ENCODE measurements around the gene PPIG. TPM values are rescaled to one million over a fixed set of nuclear protein-coding genes. Genes with fewer than 3 reads are reported as not detected.

The PPIG gene
- total RNA-seq, 1 experiment from 2014 or later = 66.2 TPM

GRCh38 chr2:169690958-169691357 lies 106.8 kb downstream of the PPIG start:
- Histone ChIP-seq H4K91ac (ENCODE audit: insufficient read length, low read depth, low read length) (no peak overlapping the region), H2BK120ac (ENCODE audit: low read depth, low read length, poor library complexity, severe bottlenecking) (no peak overlapping the region), H2BK12ac (ENCODE audit: insufficient read length, low read depth, low read length) (no peak overlapping the region), H3T11ph (ENCODE audit: low read length) (no peak overlapping the region), H4K8ac (replicated peaks; ENCODE audit: insufficient read length, low read depth, low read length) (no peak overlapping the region), H4K5ac (ENCODE audit: insufficient read length, low read depth, low read length) (no peak overlapping the region), H3K4me1 (ENCODE audit: insufficient read depth, low read length) (no peaks in the 10 kb centered on the region), H3K14ac (ENCODE audit: insufficient read depth, low read length) (no peak overlapping the region), H3K23me2 (ENCODE audit: insufficient read length, low read depth, low read length, poor library complexity, severe bottlenecking) (peaks cover 10% of the 10 kb centered on the region), H2AFZ (ENCODE audit: low read length) (no peak overlapping the region), H3K79me1 (ENCODE audit: insufficient read depth, low read depth, low read length, poor library complexity, severe bottlenecking) (no peaks in the 10 kb centered on the region), H3K56ac (ENCODE audit: insufficient read length, low read depth, low read length) (no peak overlapping the region), H3K9me3 (ENCODE audit: control insufficient read depth, low read depth, low read length) (no peaks in the 10 kb centered on the region), H2AK5ac (ENCODE audit: insufficient read length, low read length) (no peak overlapping the region), H2BK15ac (ENCODE audit: low read depth, low read length) (no peak overlapping the region), H3K27ac (ENCODE audit: insufficient read length, low read depth, low read length) (no peak overlapping the region), H3K4ac (ENCODE audit: low read depth, low read length) (no peak overlapping the region), H4K20me1 (ENCODE audit: control insufficient read depth, insufficient read depth, insufficient read length) (no peaks in the 10 kb centered on the region), H2BK20ac (ENCODE audit: low read depth, low read length, poor library complexity, severe bottlenecking) (no peak overlapping the region), H3K79me2 (ENCODE audit: insufficient read depth, low read length) (no peaks in the 10 kb centered on the region), H3K9ac (ENCODE audit: extremely low read depth, insufficient read length, low read length) (no peak overlapping the region), H3K23ac (ENCODE audit: insufficient read length, low read depth, low read length) (no peak overlapping the region), H2BK5ac (ENCODE audit: insufficient read length, low read length) (no peak overlapping the region), H3K4me2 (ENCODE audit: insufficient read depth, insufficient read length, low read length) (no peak overlapping the region), H3K27me3 (ENCODE audit: insufficient read depth, low read length) (no peaks in the 10 kb centered on the region), H3K18ac (ENCODE audit: insufficient read length, low read depth, low read length) (no peak overlapping the region)
- TF ChIP-seq CTCF (conservative IDR thresholded peaks at IDR 0.05) = no peak
- peaks cover 5 to 10% of the 10 kb centered on the region in 2 experiments for H3K4me1 Mint-ChIP-seq
- H3K4me3 Mint-ChIP-seq = no peak overlapping the region
- WGBS (ENCODE audit: extremely low coverage, insufficient read length, low lambda C conversion rate) = no CpG with 5 or more reads among the region's 1 CpG
- H3K9me3 Mint-ChIP-seq = peaks cover 10 to 15% of the 10 kb centered on the region in 2 experiments; a peak in 4 of 5 replicates
- no peak overlapping the region for H3K27ac Mint-ChIP-seq
- H3K27me3 Mint-ChIP-seq (ENCODE audit: low read depth) = peaks cover 10% of the 10 kb centered on the region
- DNase-seq = no peak
- H3K36me3 Mint-ChIP-seq (ENCODE audit: insufficient read depth in 1 of 3, low read depth in 3 of 3) = peaks cover 5 to 12% (median 8%) of the 10 kb centered on the region in 3 experiments; a peak in 6 of 7 replicates

Other genes starting within 250 kb of the PPIG start
- 1.4 and 1.6 TPM in 2 replicates for gene LRP2, start 221.8 kb upstream of the PPIG start, total RNA-seq (2021)
- gene BBS5, start 104.9 kb upstream of the PPIG start, total RNA-seq (2021) = 0.55 and 0.83 TPM in 2 replicates
- gene KLHL41, start 74.6 kb upstream of the PPIG start, total RNA-seq (2021) = not detected in 2 replicates
- gene FASTKD1, start 10.5 kb upstream of the PPIG start, total RNA-seq (2021) = 46.7 and 47.6 TPM in 2 replicates
- 0.33 and 0.94 TPM in 2 replicates for gene CFAP210, start 110.1 kb downstream of the PPIG start, total RNA-seq (2021)
- gene PHOSPHO2, start 110.1 kb downstream of the PPIG start, total RNA-seq (2021) = 7.2 and 7.6 TPM in 2 replicates
- gene KLHL23, start 149.5 kb downstream of the PPIG start, total RNA-seq (2021) = 50.2 and 54.6 TPM in 2 replicates
- gene SSB, start 214.5 kb downstream of the PPIG start, total RNA-seq (2021) = 248 and 257 TPM in 2 replicates
- gene METTL5, start 240.6 kb downstream of the PPIG start, total RNA-seq (2021) = 92.0 and 94.7 TPM in 2 replicates
- 21.9 and 23.8 TPM in 2 replicates for gene UBR3, start 243.1 kb downstream of the PPIG start, total RNA-seq (2021)